Nephron (organoid): ENCODE measurements around the gene NPM3.

Source experiments
- H3K27ac Mint-ChIP-seq, 3 experiments: 2 replicates each; pipeline ENCODE4 v1.8.0; 2020; ENCODE audit warnings: mixed read lengths in 3 of 3, mild to moderate bottlenecking in 2 of 3, moderate library complexity in 1 of 3
- H3K27me3 Mint-ChIP-seq: 2 replicates; pipeline ENCODE4 v1.8.0; 2021; ENCODE audit warnings: low read depth, mild to moderate bottlenecking, moderate library complexity, mixed read lengths
- H3K36me3 Mint-ChIP-seq: 2 replicates; pipeline ENCODE4 v1.8.0; 2020; ENCODE audit warnings: low read depth, mixed read lengths
- H3K4me1 Mint-ChIP-seq: 2 replicates; pipeline ENCODE4 v1.8.0; 2020; ENCODE audit warnings: mixed read lengths
- H3K4me3 Mint-ChIP-seq, 3 experiments: 2 replicates each; pipeline ENCODE4 v1.8.0; 2020; ENCODE audit warnings: mild to moderate bottlenecking in 3 of 3, mixed read lengths in 3 of 3, moderate library complexity in 2 of 3
- H3K9me3 Mint-ChIP-seq: 2 replicates; pipeline ENCODE4 v1.8.0; 2020; ENCODE audit warnings: mixed read lengths
- TF ChIP-seq, protein P1 (sequence below), 3 experiments: fragments of 200-600 bp; sonication (generic); IDR thresholded peaks; one replicate each; pipeline ENCODE4 v1.5.0; 2021; ENCODE audit warnings: antibody characterized with exemption in 3 of 3; ENCODE audit not compliant: unreplicated experiment in 3 of 3

Gene NPM3

DNA sequence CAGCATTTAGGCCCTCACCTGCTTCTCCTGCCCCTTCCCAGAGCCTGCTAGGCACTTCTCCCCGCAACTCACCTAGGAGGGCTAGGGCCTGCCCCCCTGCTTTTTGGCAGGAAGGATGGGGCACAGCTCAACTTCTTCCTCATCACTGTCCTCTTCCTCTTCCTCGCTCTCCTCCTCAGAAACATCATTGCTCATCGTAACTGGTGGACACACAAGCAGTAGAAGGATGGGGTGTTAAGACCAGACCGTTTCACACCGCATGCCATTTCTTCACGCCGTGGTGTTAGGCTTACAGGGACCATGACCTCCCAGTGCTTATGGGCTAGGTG lies 1.6 kb downstream of the NPM3 start:
- Mint-ChIP-seq H3K27ac (no peak overlapping the region), H3K9me3 (no peaks in the 10 kb centered on the region), H3K27me3 (peaks cover 58% of the 10 kb centered on the region), H3K4me3 (peak overlapping the region; percentile 98 to 100 (median 100)), H3K36me3 (peaks cover 22% of the 10 kb centered on the region), H3K4me1 (peaks cover 43% of the 10 kb centered on the region)
- TF ChIP-seq, protein P1, sequence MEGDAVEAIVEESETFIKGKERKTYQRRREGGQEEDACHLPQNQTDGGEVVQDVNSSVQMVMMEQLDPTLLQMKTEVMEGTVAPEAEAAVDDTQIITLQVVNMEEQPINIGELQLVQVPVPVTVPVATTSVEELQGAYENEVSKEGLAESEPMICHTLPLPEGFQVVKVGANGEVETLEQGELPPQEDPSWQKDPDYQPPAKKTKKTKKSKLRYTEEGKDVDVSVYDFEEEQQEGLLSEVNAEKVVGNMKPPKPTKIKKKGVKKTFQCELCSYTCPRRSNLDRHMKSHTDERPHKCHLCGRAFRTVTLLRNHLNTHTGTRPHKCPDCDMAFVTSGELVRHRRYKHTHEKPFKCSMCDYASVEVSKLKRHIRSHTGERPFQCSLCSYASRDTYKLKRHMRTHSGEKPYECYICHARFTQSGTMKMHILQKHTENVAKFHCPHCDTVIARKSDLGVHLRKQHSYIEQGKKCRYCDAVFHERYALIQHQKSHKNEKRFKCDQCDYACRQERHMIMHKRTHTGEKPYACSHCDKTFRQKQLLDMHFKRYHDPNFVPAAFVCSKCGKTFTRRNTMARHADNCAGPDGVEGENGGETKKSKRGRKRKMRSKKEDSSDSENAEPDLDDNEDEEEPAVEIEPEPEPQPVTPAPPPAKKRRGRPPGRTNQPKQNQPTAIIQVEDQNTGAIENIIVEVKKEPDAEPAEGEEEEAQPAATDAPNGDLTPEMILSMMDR (IDR thresholded peaks at IDR 0.05; ENCODE audit: unreplicated experiment in 3 of 3) = no peak

DNA sequence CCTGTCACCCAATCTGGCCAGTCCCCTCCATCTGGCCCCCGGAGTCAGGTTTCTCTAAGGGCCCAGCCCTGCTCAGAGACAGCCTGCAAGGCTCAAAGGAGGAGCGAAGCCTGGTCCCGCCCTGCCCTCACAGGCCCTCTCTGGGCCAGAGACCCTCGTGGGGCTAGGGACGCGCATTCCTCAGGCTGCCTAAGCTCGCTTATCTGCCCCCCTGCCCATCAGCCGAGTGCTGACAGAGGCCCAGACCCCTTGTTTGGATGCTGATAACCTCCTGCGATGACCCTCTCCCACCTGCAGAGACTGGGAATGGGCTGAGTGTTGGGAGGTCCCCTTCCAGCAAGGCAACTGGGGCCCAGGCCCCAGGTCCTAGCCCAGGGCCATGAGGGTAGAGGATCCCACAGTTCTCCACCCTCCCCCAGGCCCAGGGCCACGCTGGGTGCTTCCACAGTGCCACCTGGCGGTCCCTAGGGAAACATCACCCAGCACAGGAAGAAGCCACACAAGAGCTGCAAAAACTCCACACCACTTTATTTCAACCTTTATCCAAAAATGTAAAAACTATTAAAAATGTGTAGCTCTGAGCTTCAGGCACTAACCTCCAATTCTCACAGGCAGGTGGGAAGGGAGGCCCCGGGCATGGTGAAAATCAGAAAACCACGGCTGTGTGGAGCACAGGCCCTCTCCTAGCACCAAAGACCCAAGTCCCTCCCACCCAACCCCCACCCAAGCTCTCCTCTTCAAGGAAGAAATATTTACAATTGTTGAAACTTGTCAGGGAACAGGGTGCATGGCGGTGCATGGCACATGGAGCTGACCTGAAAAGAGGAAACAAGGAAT lies 2.2 kb downstream of the NPM3 start:
- Mint-ChIP-seq H3K27ac (no peak overlapping the region), H3K36me3 (peaks cover 19% of the 10 kb centered on the region), H3K4me3 (peak overlapping the region; percentile 98 to 100 (median 100)), H3K27me3 (peaks cover 60% of the 10 kb centered on the region), H3K4me1 (peaks cover 43% of the 10 kb centered on the region), H3K9me3 (no peaks in the 10 kb centered on the region)
- TF ChIP-seq, protein P1 (IDR thresholded peaks at IDR 0.05; ENCODE audit: unreplicated experiment in 3 of 3) = peak; percentile 86 to 96 (median 92)

GRCh38 chr10:101780187-101780817 lies 2.9 kb downstream of the NPM3 start:
- Mint-ChIP-seq H3K27me3 (peaks cover 62% of the 10 kb centered on the region), H3K27ac (no peak overlapping the region), H3K4me1 (peaks cover 43% of the 10 kb centered on the region), H3K4me3 (peak overlapping the region; percentile 63 to 70 (median 65)), H3K9me3 (no peaks in the 10 kb centered on the region), H3K36me3 (peaks cover 12% of the 10 kb centered on the region)
- TF ChIP-seq, protein P1 (IDR thresholded peaks at IDR 0.05; ENCODE audit: unreplicated experiment in 3 of 3) = peak in 2 of 3 experiments; percentile 16 to 30

- no peaks in the 10 kb centered on the region for H3K9me3 Mint-ChIP-seq
- TF ChIP-seq, protein P1 (IDR thresholded peaks at IDR 0.05; ENCODE audit: unreplicated experiment in 3 of 3) = peak; percentile 85 to 91 (median 86)
- peak overlapping the region; percentile 68 to 74 (median 70) for H3K4me3 Mint-ChIP-seq
- peaks cover 12% of the 10 kb centered on the region for H3K36me3 Mint-ChIP-seq
- H3K27me3 Mint-ChIP-seq = peaks cover 68% of the 10 kb centered on the region
- peaks cover 40% of the 10 kb centered on the region for H3K4me1 Mint-ChIP-seq
- no peak overlapping the region for H3K27ac Mint-ChIP-seq
These were observed 3.6 kb downstream of the NPM3 start for GRCh38 chr10:101779544-101780186.

GRCh38 chr10:101778781-101779543 lies 4.3 kb downstream of the NPM3 start:
- peaks cover 75% of the 10 kb centered on the region for H3K27me3 Mint-ChIP-seq
- TF ChIP-seq, protein P1 (IDR thresholded peaks at IDR 0.05; ENCODE audit: unreplicated experiment in 3 of 3) = no peak
- no peaks in the 10 kb centered on the region for H3K9me3 Mint-ChIP-seq
- H3K4me1 Mint-ChIP-seq = peaks cover 39% of the 10 kb centered on the region
- H3K4me3 Mint-ChIP-seq = peak overlapping the region; percentile 68 to 74 (median 74)
- H3K36me3 Mint-ChIP-seq = peaks cover 12% of the 10 kb centered on the region
- H3K27ac Mint-ChIP-seq = peak overlapping the region in 1 of 3 experiments; percentile 2
